Natural killer cell (primary cell): Measurements from ENCODE around the gene C19orf81. TPM values are rescaled to one million over a fixed set of nuclear protein-coding genes. Genes with fewer than 3 reads are reported as not detected.

ENCODE experiments used
- ATAC-seq, 3 donors: fragments of 150-1000 bp in 2 of 3; fragments of 200-7000 bp in 1 of 3; cut with Tn5 transposase; 1 replicate in 1 of 3; 2 replicates in 2 of 3; pipeline ENCODE4 v1.10.0; 2021; ENCODE audit warnings: mild to moderate bottlenecking in 2 of 3, moderate library complexity in 2 of 3
- DNase-seq, 2 donors: peaks; one replicate each; pipeline versions ENCODE4 v3.0.0 to v3.0.0-alpha.2; 2013 to 2021; ENCODE audit warnings: mixed read lengths in 1 of 2
- H3K27ac ChIP-seq: one replicate; pipeline ENCODE4 v1.5.1; 2013; ENCODE audit warnings: mild to moderate bottlenecking, low read length
- H3K27me3 ChIP-seq: one replicate; pipeline ENCODE4 v1.6.1; 2013; ENCODE audit warnings: low read length; ENCODE audit not compliant: control insufficient read depth, insufficient read depth
- H3K36me3 ChIP-seq: one replicate; pipeline ENCODE4 v1.6.1; 2013; ENCODE audit warnings: low read length; ENCODE audit not compliant: control insufficient read depth, insufficient read depth
- H3K4me1 ChIP-seq: one replicate; pipeline ENCODE4 v1.6.1; 2013; ENCODE audit warnings: low read length; ENCODE audit not compliant: control insufficient read depth, insufficient read depth
- H3K4me3 ChIP-seq: one replicate; pipeline ENCODE4 v1.5.1; 2013; ENCODE audit warnings: low read length
- H3K9me3 ChIP-seq: one replicate; pipeline ENCODE4 v1.6.1; 2013; ENCODE audit warnings: low read length; ENCODE audit not compliant: control insufficient read depth, insufficient read depth
- H3K27ac Mint-ChIP-seq, 2 donors: one replicate each; pipeline ENCODE4 v1.8.0; 2022; ENCODE audit warnings: mild to moderate bottlenecking in 2 of 2, mixed read lengths in 2 of 2, moderate library complexity in 1 of 2
- H3K27me3 Mint-ChIP-seq, 2 donors: one replicate each; pipeline ENCODE4 v1.8.0; 2022; ENCODE audit warnings: low read depth in 2 of 2, mixed read lengths in 2 of 2
- H3K36me3 Mint-ChIP-seq: one replicate; pipeline ENCODE4 v1.8.0; 2022; ENCODE audit warnings: mixed read lengths
- H3K4me1 Mint-ChIP-seq, 2 donors: one replicate each; pipeline ENCODE4 v1.8.0; 2022; ENCODE audit warnings: mixed read lengths in 2 of 2
- H3K4me3 Mint-ChIP-seq: one replicate; pipeline ENCODE4 v1.8.0; 2022; ENCODE audit warnings: mild to moderate bottlenecking, moderate library complexity, mixed read lengths
- H3K9me3 Mint-ChIP-seq, 2 donors: one replicate each; pipeline ENCODE4 v1.8.0; 2022; ENCODE audit warnings: mixed read lengths in 2 of 2
- WGBS: methylation state at CpG from one replicate; pipeline ENCODE4 v1.1.7; 2013; ENCODE audit warnings: missing lambda C conversion rate; ENCODE audit not compliant: insufficient coverage; 5-methylcytosine and 5-hydroxymethylcytosine counted together
- intact Hi-C: fragments of 100-400 bp; cut with micrococcal nuclease; formaldehyde crosslinking; loops from one replicate; pipeline ENCODE4 v1.14.2; 2022
- total RNA-seq, 4 donors: library from RNA; stranded (reverse); fragments of 120-200 nt in 1 of 4; gene quantifications; one replicate each; pipeline versions ENCODE4 v1.2.3 to v1.2.4, GENCODE V29; 2013 to 2022
- TF ChIP-seq, protein P1 (sequence below): fragments of 200-600 bp; IDR thresholded peaks from one replicate; pipeline ENCODE4 v1.8.0; 2022; ENCODE audit warnings: antibody characterized with exemption

Gene C19orf81
- total RNA-seq, 3 donors from 2014 or later (not counting 1 experiment from before 2014, with no cell fraction given) = not detected

DNA sequence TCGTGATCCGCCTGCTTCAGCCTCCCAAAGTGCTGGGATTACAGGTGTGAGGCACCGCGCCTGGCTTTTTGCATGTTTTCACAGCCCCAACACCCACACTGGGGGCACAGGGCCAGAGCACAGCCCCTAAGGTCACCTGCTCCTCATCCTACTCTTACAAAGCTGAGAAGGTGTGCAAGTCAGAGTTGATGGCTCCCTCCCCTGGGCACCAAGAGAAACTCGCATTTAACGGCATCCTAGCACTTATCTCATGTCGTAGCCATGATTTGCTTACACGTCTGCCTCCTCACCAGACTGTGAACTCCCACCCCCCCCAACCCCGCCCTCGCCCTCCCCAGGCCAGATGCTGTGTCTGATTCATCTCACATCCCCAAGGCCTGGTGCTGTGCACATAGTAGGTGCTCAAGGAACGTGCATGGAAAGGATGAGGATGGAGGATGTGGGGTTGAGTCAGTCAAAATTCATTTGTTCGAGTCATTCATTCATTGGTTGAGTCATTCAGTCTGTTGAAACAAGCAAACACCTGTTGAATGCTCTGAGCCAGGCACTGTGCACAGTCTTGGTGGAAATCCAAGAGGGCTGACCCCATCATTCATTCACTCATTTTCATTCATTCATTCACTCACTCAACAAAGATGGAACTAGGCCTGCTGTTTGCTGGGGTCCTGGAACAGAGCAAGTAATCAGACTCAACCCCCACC is 59.1 kb downstream of the C19orf81 start:
- Mint-ChIP-seq H3K27me3 (peaks cover 7 to 10% of the 10 kb centered on the region in 2 donors), H3K9me3 (no peaks in the 10 kb centered on the region), H3K36me3 (no peaks in the 10 kb centered on the region), H3K27ac (no peak overlapping the region), H3K4me3 (no peak overlapping the region), H3K4me1 (peaks cover 12 to 13% of the 10 kb centered on the region in 2 donors)
- Histone ChIP-seq H3K9me3 (no peaks in the 10 kb centered on the region), H3K4me3 (no peak overlapping the region), H3K36me3 (no peaks in the 10 kb centered on the region), H3K27ac (no peak overlapping the region), H3K4me1 (peaks cover 13% of the 10 kb centered on the region), H3K27me3 (peaks cover 1% of the 10 kb centered on the region)
- WGBS = 71% methylated on average over 11 of the region's 12 CpGs
- ATAC-seq (no peak), DNase-seq (no peak)
- intact Hi-C loops = no loop called here
- TF ChIP-seq, protein P1, sequence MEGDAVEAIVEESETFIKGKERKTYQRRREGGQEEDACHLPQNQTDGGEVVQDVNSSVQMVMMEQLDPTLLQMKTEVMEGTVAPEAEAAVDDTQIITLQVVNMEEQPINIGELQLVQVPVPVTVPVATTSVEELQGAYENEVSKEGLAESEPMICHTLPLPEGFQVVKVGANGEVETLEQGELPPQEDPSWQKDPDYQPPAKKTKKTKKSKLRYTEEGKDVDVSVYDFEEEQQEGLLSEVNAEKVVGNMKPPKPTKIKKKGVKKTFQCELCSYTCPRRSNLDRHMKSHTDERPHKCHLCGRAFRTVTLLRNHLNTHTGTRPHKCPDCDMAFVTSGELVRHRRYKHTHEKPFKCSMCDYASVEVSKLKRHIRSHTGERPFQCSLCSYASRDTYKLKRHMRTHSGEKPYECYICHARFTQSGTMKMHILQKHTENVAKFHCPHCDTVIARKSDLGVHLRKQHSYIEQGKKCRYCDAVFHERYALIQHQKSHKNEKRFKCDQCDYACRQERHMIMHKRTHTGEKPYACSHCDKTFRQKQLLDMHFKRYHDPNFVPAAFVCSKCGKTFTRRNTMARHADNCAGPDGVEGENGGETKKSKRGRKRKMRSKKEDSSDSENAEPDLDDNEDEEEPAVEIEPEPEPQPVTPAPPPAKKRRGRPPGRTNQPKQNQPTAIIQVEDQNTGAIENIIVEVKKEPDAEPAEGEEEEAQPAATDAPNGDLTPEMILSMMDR = no peak

Other genes with a start within 250 kb of the C19orf81 start
- gene SPIB, start 230.5 kb upstream of the C19orf81 start, total RNA-seq = 1 to 10 TPM in 1 of 3 donors, under 1 TPM in 2; 0.77 to 2.8 (median 0.78) TPM
- gene MYBPC2, start 216.6 kb upstream of the C19orf81 start, total RNA-seq = under 1 TPM in 2 of 3 donors, not detected in 1; 0.09 to 0.15 TPM
- 10 to 100 TPM; 79.5 to 85.1 (median 80.1) TPM for gene EMC10, start 172.9 kb upstream of the C19orf81 start, total RNA-seq
- gene GARIN5A, start 172.6 kb upstream of the C19orf81 start, total RNA-seq = under 1 TPM in 1 of 3 donors, not detected in 2; 0.59 TPM
- 10 to 100 TPM; 18.8 to 22.0 (median 20.3) TPM for gene JOSD2, start 138.3 kb upstream of the C19orf81 start, total RNA-seq
- not detected for gene ASPDH, start 135.5 kb upstream of the C19orf81 start, total RNA-seq
- gene LRRC4B, start 81.0 kb upstream of the C19orf81 start, total RNA-seq = not detected
- not detected for gene SYT3, start 9.6 kb upstream of the C19orf81 start, total RNA-seq
- under 1 TPM; 0.05 to 0.75 (median 0.20) TPM for gene SHANK1, start 70.4 kb downstream of the C19orf81 start, total RNA-seq
- 1 to 10 TPM; 2.3 to 4.0 (median 3.3) TPM for gene CLEC11A, start 73.9 kb downstream of the C19orf81 start, total RNA-seq
- not detected for gene GPR32, start 121.0 kb downstream of the C19orf81 start, total RNA-seq
- gene ACP4, start 141.0 kb downstream of the C19orf81 start, total RNA-seq = not detected
- gene KLK1, start 174.3 kb downstream of the C19orf81 start, total RNA-seq = not detected
- not detected for gene KLK15, start 184.1 kb downstream of the C19orf81 start, total RNA-seq
- not detected for gene KLK3, start 205.5 kb downstream of the C19orf81 start, total RNA-seq
- not detected for gene KLK2, start 224.0 kb downstream of the C19orf81 start, total RNA-seq